Measurements from ENCODE around the gene CILP.

GRCh38 chr15:65231306-65231705 lies 20.0 kb upstream of the CILP start:
- TF ChIP-seq, protein P1, sequence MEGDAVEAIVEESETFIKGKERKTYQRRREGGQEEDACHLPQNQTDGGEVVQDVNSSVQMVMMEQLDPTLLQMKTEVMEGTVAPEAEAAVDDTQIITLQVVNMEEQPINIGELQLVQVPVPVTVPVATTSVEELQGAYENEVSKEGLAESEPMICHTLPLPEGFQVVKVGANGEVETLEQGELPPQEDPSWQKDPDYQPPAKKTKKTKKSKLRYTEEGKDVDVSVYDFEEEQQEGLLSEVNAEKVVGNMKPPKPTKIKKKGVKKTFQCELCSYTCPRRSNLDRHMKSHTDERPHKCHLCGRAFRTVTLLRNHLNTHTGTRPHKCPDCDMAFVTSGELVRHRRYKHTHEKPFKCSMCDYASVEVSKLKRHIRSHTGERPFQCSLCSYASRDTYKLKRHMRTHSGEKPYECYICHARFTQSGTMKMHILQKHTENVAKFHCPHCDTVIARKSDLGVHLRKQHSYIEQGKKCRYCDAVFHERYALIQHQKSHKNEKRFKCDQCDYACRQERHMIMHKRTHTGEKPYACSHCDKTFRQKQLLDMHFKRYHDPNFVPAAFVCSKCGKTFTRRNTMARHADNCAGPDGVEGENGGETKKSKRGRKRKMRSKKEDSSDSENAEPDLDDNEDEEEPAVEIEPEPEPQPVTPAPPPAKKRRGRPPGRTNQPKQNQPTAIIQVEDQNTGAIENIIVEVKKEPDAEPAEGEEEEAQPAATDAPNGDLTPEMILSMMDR (IDR thresholded peaks at IDR 0.05): no peak
- TF ChIP-seq, protein P2, sequence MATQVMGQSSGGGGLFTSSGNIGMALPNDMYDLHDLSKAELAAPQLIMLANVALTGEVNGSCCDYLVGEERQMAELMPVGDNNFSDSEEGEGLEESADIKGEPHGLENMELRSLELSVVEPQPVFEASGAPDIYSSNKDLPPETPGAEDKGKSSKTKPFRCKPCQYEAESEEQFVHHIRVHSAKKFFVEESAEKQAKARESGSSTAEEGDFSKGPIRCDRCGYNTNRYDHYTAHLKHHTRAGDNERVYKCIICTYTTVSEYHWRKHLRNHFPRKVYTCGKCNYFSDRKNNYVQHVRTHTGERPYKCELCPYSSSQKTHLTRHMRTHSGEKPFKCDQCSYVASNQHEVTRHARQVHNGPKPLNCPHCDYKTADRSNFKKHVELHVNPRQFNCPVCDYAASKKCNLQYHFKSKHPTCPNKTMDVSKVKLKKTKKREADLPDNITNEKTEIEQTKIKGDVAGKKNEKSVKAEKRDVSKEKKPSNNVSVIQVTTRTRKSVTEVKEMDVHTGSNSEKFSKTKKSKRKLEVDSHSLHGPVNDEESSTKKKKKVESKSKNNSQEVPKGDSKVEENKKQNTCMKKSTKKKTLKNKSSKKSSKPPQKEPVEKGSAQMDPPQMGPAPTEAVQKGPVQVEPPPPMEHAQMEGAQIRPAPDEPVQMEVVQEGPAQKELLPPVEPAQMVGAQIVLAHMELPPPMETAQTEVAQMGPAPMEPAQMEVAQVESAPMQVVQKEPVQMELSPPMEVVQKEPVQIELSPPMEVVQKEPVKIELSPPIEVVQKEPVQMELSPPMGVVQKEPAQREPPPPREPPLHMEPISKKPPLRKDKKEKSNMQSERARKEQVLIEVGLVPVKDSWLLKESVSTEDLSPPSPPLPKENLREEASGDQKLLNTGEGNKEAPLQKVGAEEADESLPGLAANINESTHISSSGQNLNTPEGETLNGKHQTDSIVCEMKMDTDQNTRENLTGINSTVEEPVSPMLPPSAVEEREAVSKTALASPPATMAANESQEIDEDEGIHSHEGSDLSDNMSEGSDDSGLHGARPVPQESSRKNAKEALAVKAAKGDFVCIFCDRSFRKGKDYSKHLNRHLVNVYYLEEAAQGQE (IDR thresholded peaks at IDR 0.05; ENCODE audit: insufficient read depth in 1 of 2, low read depth in 2 of 2, low read length in 1 of 2): no peak
- no peak for TF ChIP-seq POLR2AphosphoS5 (IDR thresholded peaks at IDR 0.05; ENCODE audit: low read depth, low read length)
- TF ChIP-seq SIN3A (IDR thresholded peaks at IDR 0.05; ENCODE audit: borderline replicate concordance, insufficient read depth, low read depth, low read length): no peak
